K562 (cell line): ENCODE measurements around the gene ELF2.

ENCODE experiments used
- CTCF ChIP-seq, 3 experiments: IDR thresholded peaks in 2 of 3; conservative IDR thresholded peaks in 1 of 3; 2 replicates each; pipeline ENCODE4 v1.5.1; 2011 to 2012; ENCODE audit warnings: low read length in 3 of 3, mild to moderate bottlenecking in 3 of 3, control low read depth in 2 of 3, improper control_type of control experiment in 1 of 3, inconsistent platforms in 1 of 3, low read depth in 1 of 3, mixed read lengths in 1 of 3, moderate library complexity in 1 of 3; ENCODE audit not compliant: insufficient read depth in 2 of 3
- SRSF1 ChIP-seq: fragments of 200-400 bp; formaldehyde crosslinking; IDR thresholded peaks from 2 replicates; pipeline ENCODE4 v1.6.1; 2017; ENCODE audit warnings: mild to moderate bottlenecking, low read depth, low read length, moderate library complexity
- ZNF699 ChIP-seq: fragments of 250-450 bp; sonication (Bioruptor Pico); IDR thresholded peaks from 2 replicates; pipeline ENCODE4 v1.8.0; 2021; ENCODE audit warnings: mild to moderate bottlenecking, moderate library complexity; ENCODE audit not compliant: insufficient replicate concordance

GRCh38 chr4:139189417-139189749 lies 12.4 kb upstream of the ELF2 start:
- TF ChIP-seq CTCF (IDR thresholded peaks at IDR 0.05 in 2 of 3, conservative IDR thresholded peaks at IDR 0.05 in 1 of 3; ENCODE audit: insufficient read depth in 2 of 3, low read depth in 1 of 3, low read length in 3 of 3): no peak
- TF ChIP-seq ZNF699 (CRISPR knock-in tag): no peak
- TF ChIP-seq SRSF1: no peak
